ENCODE results near the gene CCDC88C.

Gene CCDC88C

GRCh38 chr14:91308337-91308736 is 109.3 kb downstream of the CCDC88C start:
- H3K27me3 ChIP-seq (ENCODE audit: control insufficient read depth, insufficient read depth, low read length): no peaks in the 10 kb centered on the region
- H3K9ac ChIP-seq: no peak overlapping the region
- H3K9me3 ChIP-seq (ENCODE audit: control insufficient read depth, low read length): no peaks in the 10 kb centered on the region
- H3K27ac ChIP-seq: no peak overlapping the region
- H3K36me3 ChIP-seq (ENCODE audit: control insufficient read depth, insufficient read depth, low read length): no peaks in the 10 kb centered on the region
- peaks cover 9% of the 10 kb centered on the region for H3K79me2 ChIP-seq
- no peak overlapping the region for H3K4me2 ChIP-seq (ENCODE audit: low read length)
- TF ChIP-seq, protein P1, sequence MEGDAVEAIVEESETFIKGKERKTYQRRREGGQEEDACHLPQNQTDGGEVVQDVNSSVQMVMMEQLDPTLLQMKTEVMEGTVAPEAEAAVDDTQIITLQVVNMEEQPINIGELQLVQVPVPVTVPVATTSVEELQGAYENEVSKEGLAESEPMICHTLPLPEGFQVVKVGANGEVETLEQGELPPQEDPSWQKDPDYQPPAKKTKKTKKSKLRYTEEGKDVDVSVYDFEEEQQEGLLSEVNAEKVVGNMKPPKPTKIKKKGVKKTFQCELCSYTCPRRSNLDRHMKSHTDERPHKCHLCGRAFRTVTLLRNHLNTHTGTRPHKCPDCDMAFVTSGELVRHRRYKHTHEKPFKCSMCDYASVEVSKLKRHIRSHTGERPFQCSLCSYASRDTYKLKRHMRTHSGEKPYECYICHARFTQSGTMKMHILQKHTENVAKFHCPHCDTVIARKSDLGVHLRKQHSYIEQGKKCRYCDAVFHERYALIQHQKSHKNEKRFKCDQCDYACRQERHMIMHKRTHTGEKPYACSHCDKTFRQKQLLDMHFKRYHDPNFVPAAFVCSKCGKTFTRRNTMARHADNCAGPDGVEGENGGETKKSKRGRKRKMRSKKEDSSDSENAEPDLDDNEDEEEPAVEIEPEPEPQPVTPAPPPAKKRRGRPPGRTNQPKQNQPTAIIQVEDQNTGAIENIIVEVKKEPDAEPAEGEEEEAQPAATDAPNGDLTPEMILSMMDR (IDR thresholded peaks at IDR 0.05): no peak
- H2AFZ ChIP-seq: no peak overlapping the region
- no peaks in the 10 kb centered on the region for H3K4me1 ChIP-seq
- H3K4me3 ChIP-seq (ENCODE audit: low read depth, low read length): no peak overlapping the region

DNA sequence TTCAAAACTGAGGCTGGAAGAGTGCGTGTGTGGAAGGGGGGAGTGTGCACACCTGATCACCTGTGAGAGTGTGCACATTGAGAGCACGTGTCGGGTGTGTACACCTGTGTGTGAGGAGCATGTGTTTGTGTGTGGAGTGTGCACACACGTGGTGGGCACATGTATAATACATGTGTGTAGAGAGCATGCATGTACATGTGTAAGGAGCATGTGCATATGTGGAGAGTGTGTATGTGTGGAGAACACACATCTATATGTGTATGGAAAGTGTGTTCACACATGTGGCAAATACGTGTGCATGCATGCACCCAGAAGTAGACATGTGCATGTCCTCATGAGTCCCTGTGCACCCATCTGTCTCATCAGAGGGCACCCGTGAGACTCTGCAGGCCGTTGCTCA is 110.0 kb downstream of the CCDC88C start:
- Histone ChIP-seq H3K36me3 (ENCODE audit: control insufficient read depth, insufficient read depth, low read length) (no peaks in the 10 kb centered on the region), H3K79me2 (peaks cover 9% of the 10 kb centered on the region), H3K4me2 (ENCODE audit: low read length) (no peak overlapping the region)

GRCh38 chr14:91307046-91307445 is 110.6 kb downstream of the CCDC88C start:
- Histone ChIP-seq H3K4me2 (ENCODE audit: low read length) (no peak overlapping the region), H3K9ac (no peak overlapping the region), H3K36me3 (ENCODE audit: control insufficient read depth, insufficient read depth, low read length) (no peaks in the 10 kb centered on the region), H3K27ac (no peak overlapping the region), H3K27me3 (ENCODE audit: control insufficient read depth, insufficient read depth, low read length) (no peaks in the 10 kb centered on the region), H3K9me3 (ENCODE audit: control insufficient read depth, low read length) (no peaks in the 10 kb centered on the region), H3K79me2 (peaks cover 9% of the 10 kb centered on the region), H3K4me1 (no peaks in the 10 kb centered on the region), H3K4me3 (ENCODE audit: low read depth, low read length) (no peak overlapping the region), H2AFZ (no peak overlapping the region)
- TF ChIP-seq, protein P1 (IDR thresholded peaks at IDR 0.05): no peak

More for the DNA sequence above, 110.0 kb downstream of the CCDC88C start:
- TF ChIP-seq, protein P1 (IDR thresholded peaks at IDR 0.05): no peak
- Histone ChIP-seq H2AFZ (no peak overlapping the region), H3K27ac (no peak overlapping the region), H3K9ac (no peak overlapping the region), H3K27me3 (ENCODE audit: control insufficient read depth, insufficient read depth, low read length) (no peaks in the 10 kb centered on the region), H3K9me3 (ENCODE audit: control insufficient read depth, low read length) (no peaks in the 10 kb centered on the region), H3K4me1 (no peaks in the 10 kb centered on the region), H3K4me3 (ENCODE audit: low read depth, low read length) (no peak overlapping the region)

GRCh38 chr14:91306547-91306946 is 111.1 kb downstream of the CCDC88C start:
- no peaks in the 10 kb centered on the region for H3K27me3 ChIP-seq (ENCODE audit: control insufficient read depth, insufficient read depth, low read length)
- H2AFZ ChIP-seq: no peak overlapping the region
- TF ChIP-seq, protein P1 (IDR thresholded peaks at IDR 0.05): no peak
- H3K4me3 ChIP-seq (ENCODE audit: low read depth, low read length): no peak overlapping the region
- H3K9ac ChIP-seq: no peak overlapping the region
- H3K4me1 ChIP-seq: no peaks in the 10 kb centered on the region
- H3K9me3 ChIP-seq (ENCODE audit: control insufficient read depth, low read length): no peaks in the 10 kb centered on the region
- no peak overlapping the region for H3K4me2 ChIP-seq (ENCODE audit: low read length)
- H3K36me3 ChIP-seq (ENCODE audit: control insufficient read depth, insufficient read depth, low read length): no peaks in the 10 kb centered on the region
- no peak overlapping the region for H3K27ac ChIP-seq
- peaks cover 9% of the 10 kb centered on the region for H3K79me2 ChIP-seq

GRCh38 chr14:91305650-91306431 is 111.8 kb downstream of the CCDC88C start:
- no peaks in the 10 kb centered on the region for H3K9me3 ChIP-seq (ENCODE audit: control insufficient read depth, low read length)
- H3K4me3 ChIP-seq (ENCODE audit: low read depth, low read length): no peak overlapping the region
- no peaks in the 10 kb centered on the region for H3K4me1 ChIP-seq
- H3K27ac ChIP-seq: no peak overlapping the region
- H3K79me2 ChIP-seq: peaks cover 9% of the 10 kb centered on the region
- no peaks in the 10 kb centered on the region for H3K27me3 ChIP-seq (ENCODE audit: control insufficient read depth, insufficient read depth, low read length)
- no peak overlapping the region for H3K9ac ChIP-seq
- TF ChIP-seq, protein P1 (IDR thresholded peaks at IDR 0.05): no peak
- H3K36me3 ChIP-seq (ENCODE audit: control insufficient read depth, insufficient read depth, low read length): no peaks in the 10 kb centered on the region
- no peak overlapping the region for H3K4me2 ChIP-seq (ENCODE audit: low read length)
- no peak overlapping the region for H2AFZ ChIP-seq

All from parathyroid adenoma (tissue), 2 donors.